Esophagus muscularis mucosa (tissue), 4 donors: Measurements from ENCODE around the gene P4HTM. TPM values are rescaled to one million over a fixed set of nuclear protein-coding genes. Genes with fewer than 3 reads are reported as not detected.

Source experiments
- DNase-seq: peaks from one replicate; pipeline ENCODE4 v3.0.0-alpha.2; 2017; ENCODE audit errors: extremely low spot score
- H3K27ac ChIP-seq, 4 donors: fragments of 200-600 bp; sonication (generic); replicated peaks in 1 of 4; 1 replicate in 3 of 4; 2 replicates in 1 of 4; pipeline ENCODE4 v1.5.1; 2016 to 2019; ENCODE audit warnings: mild to moderate bottlenecking in 1 of 4
- H3K27me3 ChIP-seq, 4 donors: fragments of 200-600 bp; sonication (generic); one replicate each; pipeline versions ENCODE4 v1.5.1 to v1.6.0; 2016 to 2019
- H3K36me3 ChIP-seq, 4 donors: fragments of 200-600 bp; sonication (generic); one replicate each; pipeline ENCODE4 v1.5.1; 2016 to 2019
- H3K4me1 ChIP-seq, 4 donors: fragments of 200-600 bp; sonication (generic); one replicate each; pipeline ENCODE4 v1.5.1; 2016 to 2019
- H3K4me3 ChIP-seq, 4 donors: fragments of 200-600 bp; sonication (generic); 1 replicate in 2 of 4; 2 replicates in 2 of 4; pipeline ENCODE4 v1.5.1; 2016 to 2019; ENCODE audit warnings: mild to moderate bottlenecking in 4 of 4, moderate library complexity in 1 of 4
- H3K9me3 ChIP-seq, 4 donors: fragments of 200-600 bp; sonication (generic); 1 replicate in 3 of 4; 2 replicates in 1 of 4; pipeline ENCODE4 v1.5.1; 2016 to 2019
- EP300 ChIP-seq: sonication (generic); formaldehyde crosslinking; IDR thresholded peaks from one replicate; pipeline ENCODE4 v1.6.1; 2017; ENCODE audit warnings: antibody characterized with exemption
- POLR2A ChIP-seq: fragments of 450-650 bp; IDR thresholded peaks from one replicate; pipeline ENCODE4 v1.6.1; 2017; ENCODE audit warnings: antibody characterized with exemption, moderate library complexity, mild to moderate bottlenecking, low read depth
- POLR2AphosphoS5 ChIP-seq, 2 donors: sonication (generic); formaldehyde crosslinking; IDR thresholded peaks; one replicate each; pipeline ENCODE4 v1.6.1; 2017; ENCODE audit warnings: antibody characterized with exemption in 2 of 2
- WGBS: methylation state at CpG from one replicate; pipeline ENCODE4 v1.1.5; 2018; 5-methylcytosine and 5-hydroxymethylcytosine counted together
- intact Hi-C: fragments of 100-400 bp; cut with DNase I; formaldehyde crosslinking; loops from one replicate; pipeline ENCODE4 v1.15.1; 2023
- total RNA-seq, 4 donors: library from RNA; depleted of rRNA; stranded (reverse); fragments of >200 nt; gene quantifications; one replicate each; pipeline versions ENCODE4 v1.1.0 to v1.2.1, GENCODE V29; 2016
- TF ChIP-seq, protein P1 (sequence below), 3 experiments: fragments of 200-600 bp in 2 of 3; fragments of 450-650 bp in 1 of 3; sonication (generic) in 2 of 3; IDR thresholded peaks; one replicate each; pipeline ENCODE4 v1.5.1; 2017 to 2019; ENCODE audit warnings: antibody characterized with exemption in 3 of 3, mild to moderate bottlenecking in 2 of 3, moderate library complexity in 1 of 3

Gene P4HTM
- total RNA-seq, 4 donors from 2014 or later, result 25.3 to 46.4 (median 35.2) TPM

DNA sequence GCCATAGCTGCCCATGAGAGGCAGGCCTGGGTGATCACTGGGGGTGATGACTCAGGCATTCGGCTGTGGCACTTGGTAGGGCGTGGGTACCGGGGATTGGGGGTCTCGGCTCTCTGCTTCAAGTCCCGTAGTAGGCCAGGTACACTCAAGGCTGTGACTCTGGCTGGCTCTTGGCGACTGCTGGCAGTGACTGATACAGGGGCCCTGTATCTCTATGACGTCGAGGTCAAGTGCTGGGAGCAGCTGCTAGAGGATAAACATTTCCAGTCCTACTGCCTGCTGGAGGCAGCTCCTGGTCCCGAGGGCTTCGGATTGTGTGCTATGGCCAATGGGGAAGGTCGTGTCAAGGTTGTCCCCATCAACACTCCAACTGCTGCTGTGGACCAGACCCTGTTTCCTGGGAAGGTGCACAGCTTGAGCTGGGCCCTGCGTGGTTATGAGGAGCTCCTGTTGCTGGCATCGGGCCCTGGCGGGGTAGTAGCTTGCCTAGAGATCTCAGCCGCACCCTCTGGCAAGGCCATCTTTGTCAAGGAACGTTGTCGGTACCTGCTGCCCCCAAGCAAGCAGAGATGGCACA lies 22.5 kb downstream of the P4HTM start:
- intact Hi-C loops, result no loop called here
- H3K36me3 ChIP-seq, result peaks cover 17 to 63% (median 54%) of the 10 kb centered on the region in 4 donors
- TF ChIP-seq EP300 (no peak), POLR2AphosphoS5 (IDR thresholded peaks at IDR 0.05) (no peak)
- peaks cover 23 to 52% (median 40%) of the 10 kb centered on the region in 4 donors for H3K4me1 ChIP-seq
- no peak for DNase-seq
- no peaks in the 10 kb centered on the region for H3K9me3 ChIP-seq
- WGBS, result 30% methylated on average over 2 of the region's 17 CpGs
- peak overlapping the region in 2 of 4 donors; percentile 10 to 28 for H3K27ac ChIP-seq
- no peak overlapping the region for H3K4me3 ChIP-seq
- no peaks in the 10 kb centered on the region for H3K27me3 ChIP-seq

DNA sequence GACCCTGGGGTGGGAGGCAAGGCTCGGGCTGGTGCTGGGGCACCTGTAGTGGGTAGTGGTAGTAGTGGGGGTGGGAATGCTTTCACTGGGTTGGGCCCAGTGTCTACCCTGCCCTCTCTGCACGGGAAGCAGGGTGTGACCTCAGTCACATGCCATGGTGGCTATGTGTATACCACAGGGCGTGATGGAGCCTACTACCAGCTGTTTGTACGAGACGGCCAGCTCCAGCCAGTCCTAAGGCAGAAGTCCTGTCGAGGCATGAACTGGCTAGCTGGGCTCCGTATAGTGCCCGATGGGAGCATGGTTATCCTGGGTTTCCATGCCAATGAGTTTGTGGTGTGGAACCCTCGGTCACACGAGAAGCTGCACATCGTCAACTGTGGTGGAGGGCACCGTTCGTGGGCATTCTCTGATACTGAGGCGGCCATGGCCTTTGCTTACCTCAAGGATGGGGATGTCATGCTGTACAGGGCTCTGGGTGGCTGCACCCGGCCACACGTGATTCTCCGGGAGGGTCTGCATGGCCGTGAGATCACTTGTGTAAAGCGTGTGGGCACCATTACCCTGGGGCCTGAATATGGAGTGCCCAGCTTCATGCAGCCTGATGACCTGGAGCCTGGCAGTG lies 23.2 kb downstream of the P4HTM start:
- 90% methylated on average over 6 of the region's 19 CpGs for WGBS
- H3K36me3 ChIP-seq, result peaks cover 17 to 63% (median 54%) of the 10 kb centered on the region in 4 donors
- no peaks in the 10 kb centered on the region for H3K9me3 ChIP-seq
- peaks cover 23 to 52% (median 40%) of the 10 kb centered on the region in 4 donors for H3K4me1 ChIP-seq
- peak overlapping the region in 1 of 4 donors; percentile 10 for H3K27ac ChIP-seq
- no peaks in the 10 kb centered on the region for H3K27me3 ChIP-seq
- no peak overlapping the region for H3K4me3 ChIP-seq
- TF ChIP-seq EP300 (no peak), POLR2A (no peak), POLR2AphosphoS5 (IDR thresholded peaks at IDR 0.05) (no peak)
- TF ChIP-seq, protein P1, sequence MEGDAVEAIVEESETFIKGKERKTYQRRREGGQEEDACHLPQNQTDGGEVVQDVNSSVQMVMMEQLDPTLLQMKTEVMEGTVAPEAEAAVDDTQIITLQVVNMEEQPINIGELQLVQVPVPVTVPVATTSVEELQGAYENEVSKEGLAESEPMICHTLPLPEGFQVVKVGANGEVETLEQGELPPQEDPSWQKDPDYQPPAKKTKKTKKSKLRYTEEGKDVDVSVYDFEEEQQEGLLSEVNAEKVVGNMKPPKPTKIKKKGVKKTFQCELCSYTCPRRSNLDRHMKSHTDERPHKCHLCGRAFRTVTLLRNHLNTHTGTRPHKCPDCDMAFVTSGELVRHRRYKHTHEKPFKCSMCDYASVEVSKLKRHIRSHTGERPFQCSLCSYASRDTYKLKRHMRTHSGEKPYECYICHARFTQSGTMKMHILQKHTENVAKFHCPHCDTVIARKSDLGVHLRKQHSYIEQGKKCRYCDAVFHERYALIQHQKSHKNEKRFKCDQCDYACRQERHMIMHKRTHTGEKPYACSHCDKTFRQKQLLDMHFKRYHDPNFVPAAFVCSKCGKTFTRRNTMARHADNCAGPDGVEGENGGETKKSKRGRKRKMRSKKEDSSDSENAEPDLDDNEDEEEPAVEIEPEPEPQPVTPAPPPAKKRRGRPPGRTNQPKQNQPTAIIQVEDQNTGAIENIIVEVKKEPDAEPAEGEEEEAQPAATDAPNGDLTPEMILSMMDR (IDR thresholded peaks at IDR 0.05), result no peak
- intact Hi-C loops, result no loop called here
- DNase-seq, result no peak

DNA sequence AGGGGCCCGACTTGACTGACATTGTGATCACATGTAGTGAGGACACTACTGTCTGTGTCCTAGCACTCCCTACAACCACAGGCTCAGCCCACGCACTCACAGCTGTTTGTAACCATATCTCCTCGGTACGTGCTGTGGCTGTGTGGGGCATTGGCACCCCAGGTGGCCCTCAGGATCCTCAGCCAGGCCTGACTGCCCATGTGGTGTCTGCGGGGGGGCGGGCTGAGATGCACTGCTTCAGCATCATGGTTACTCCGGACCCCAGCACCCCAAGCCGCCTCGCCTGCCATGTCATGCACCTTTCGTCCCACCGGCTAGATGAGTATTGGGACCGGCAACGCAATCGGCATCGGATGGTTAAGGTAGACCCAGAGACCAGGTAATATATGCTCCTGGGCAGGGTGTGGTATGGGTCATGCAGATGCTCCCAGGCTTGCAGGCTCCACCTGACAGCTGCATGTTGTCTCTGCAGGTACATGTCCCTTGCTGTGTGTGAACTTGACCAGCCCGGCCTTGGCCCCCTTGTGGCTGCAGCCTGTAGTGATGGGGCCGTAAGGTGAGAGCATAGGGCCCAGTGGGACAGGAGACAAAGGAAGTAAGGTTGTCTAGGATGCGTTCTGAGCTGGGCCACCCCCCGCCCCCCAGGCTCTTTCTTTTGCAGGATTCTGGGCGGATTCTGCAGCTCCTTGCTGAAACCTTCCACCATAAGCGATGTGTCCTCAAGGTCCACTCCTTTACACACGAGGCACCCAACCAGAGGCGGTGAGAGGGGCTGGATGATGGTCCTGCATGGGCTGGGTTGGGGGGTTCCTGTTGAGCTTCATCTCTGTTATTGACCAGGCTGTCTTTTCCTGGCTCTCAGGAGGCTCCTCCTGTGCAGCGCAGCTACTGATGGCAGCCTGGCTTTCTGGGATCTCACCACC lies 24.0 kb downstream of the P4HTM start:
- no peak for TF ChIP-seq POLR2A
- TF ChIP-seq, protein P1 (IDR thresholded peaks at IDR 0.05), result peak; percentile 28 to 57 (median 34)
- no peak for TF ChIP-seq POLR2AphosphoS5 (IDR thresholded peaks at IDR 0.05)
- TF ChIP-seq EP300, result no peak
- Histone ChIP-seq H3K4me1 (peaks cover 24 to 49% (median 37%) of the 10 kb centered on the region in 4 donors), H3K4me3 (no peak overlapping the region), H3K36me3 (peaks cover 17 to 60% (median 54%) of the 10 kb centered on the region in 4 donors), H3K27ac (no peak overlapping the region), H3K27me3 (no peaks in the 10 kb centered on the region), H3K9me3 (no peaks in the 10 kb centered on the region)
- no peak for DNase-seq
- WGBS, result 72% methylated on average over 9 of the region's 24 CpGs
- intact Hi-C loops, result no loop called here

DNA sequence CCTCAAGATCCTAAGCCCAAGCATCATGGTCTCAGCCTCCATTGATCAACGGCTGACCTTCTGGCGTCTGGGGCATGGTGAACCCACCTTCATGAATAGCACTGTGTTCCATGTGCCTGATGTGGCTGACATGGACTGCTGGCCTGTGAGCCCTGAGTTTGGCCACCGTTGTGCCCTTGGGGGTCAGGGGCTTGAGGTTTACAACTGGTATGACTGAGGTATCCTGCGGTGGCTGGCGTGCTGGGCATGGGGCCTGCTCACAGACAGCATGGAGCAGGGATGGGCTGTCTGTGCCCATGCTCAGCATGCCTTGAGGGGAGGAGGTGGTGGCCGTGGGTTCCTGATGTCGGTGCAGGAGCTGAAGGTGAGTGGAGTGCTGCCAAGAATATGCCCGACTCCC lies 25.0 kb downstream of the P4HTM start:
- 78% methylated on average over 6 of the region's 8 CpGs for WGBS
- TF ChIP-seq POLR2A (no peak), EP300 (no peak), POLR2AphosphoS5 (IDR thresholded peaks at IDR 0.05) (no peak)
- TF ChIP-seq, protein P1 (IDR thresholded peaks at IDR 0.05), result no peak
- Histone ChIP-seq H3K36me3 (peaks cover 17 to 57% (median 54%) of the 10 kb centered on the region in 4 donors), H3K27me3 (no peaks in the 10 kb centered on the region), H3K4me1 (peaks cover 35 to 53% (median 45%) of the 10 kb centered on the region in 4 donors), H3K27ac (no peak overlapping the region), H3K4me3 (no peak overlapping the region), H3K9me3 (no peaks in the 10 kb centered on the region)
- DNase-seq, result no peak
- intact Hi-C loops, result no loop called here

DNA sequence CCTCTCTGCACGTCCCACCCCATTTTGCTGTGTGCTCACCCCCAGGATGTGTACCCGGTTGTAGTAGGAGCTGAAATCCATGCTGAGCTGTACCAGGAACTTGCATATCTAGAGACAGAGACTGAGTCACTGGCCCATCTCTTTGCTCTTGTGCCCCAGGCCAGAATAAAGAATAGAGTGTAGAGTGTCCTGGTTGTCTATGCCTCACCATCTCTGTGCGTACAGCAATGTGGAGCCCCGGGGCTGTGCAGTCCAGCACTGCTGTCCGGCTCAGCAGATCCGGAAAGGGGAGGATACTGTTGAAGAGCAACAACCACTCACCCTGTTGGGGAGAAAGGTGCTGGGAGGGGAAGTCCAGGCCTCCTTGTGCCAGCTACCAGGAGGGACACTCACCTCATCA lies 25.7 kb downstream of the P4HTM start:
- TF ChIP-seq EP300, result no peak
- no peak for TF ChIP-seq POLR2A
- TF ChIP-seq POLR2AphosphoS5 (IDR thresholded peaks at IDR 0.05), result no peak
- TF ChIP-seq, protein P1 (IDR thresholded peaks at IDR 0.05), result no peak
- intact Hi-C loops, result no loop called here
- Histone ChIP-seq H3K27me3 (no peaks in the 10 kb centered on the region), H3K27ac (no peak overlapping the region), H3K9me3 (no peaks in the 10 kb centered on the region), H3K36me3 (peaks cover 17 to 57% (median 54%) of the 10 kb centered on the region in 4 donors), H3K4me3 (no peak overlapping the region), H3K4me1 (peaks cover 41 to 60% (median 52%) of the 10 kb centered on the region in 4 donors)
- 73% methylated on average over 5 of the region's 6 CpGs for WGBS
- DNase-seq, result no peak
